H9 (cell line): ENCODE results near the gene ABCG1. TPM values are rescaled to one million over a fixed set of nuclear protein-coding genes. Genes with fewer than 3 reads are reported as not detected.

Source experiments
- DNase-seq: peaks from one replicate; pipeline ENCODE4 v3.0.0-alpha.2; 2017
- H2AFZ ChIP-seq: one replicate; pipeline ENCODE4 v1.6.1; 2013; ENCODE audit warnings: mild to moderate bottlenecking, low read length, control low read depth, moderate library complexity
- H2AK5ac ChIP-seq: 2 replicates; pipeline ENCODE4 v1.6.1; 2013; ENCODE audit warnings: low read length, control low read depth, mixed read lengths; ENCODE audit not compliant: insufficient read length
- H2BK120ac ChIP-seq: one replicate; pipeline ENCODE4 v1.6.1; 2013; ENCODE audit warnings: low read depth, mild to moderate bottlenecking, low read length, control low read depth, inconsistent platforms; ENCODE audit not compliant: poor library complexity, severe bottlenecking
- H2BK12ac ChIP-seq: 2 replicates; pipeline ENCODE4 v1.6.1; 2013; ENCODE audit warnings: low read length, control low read depth, mixed read lengths, low read depth; ENCODE audit not compliant: insufficient read length
- H2BK15ac ChIP-seq: 2 replicates; pipeline ENCODE4 v1.6.1; 2013; ENCODE audit warnings: low read depth, low read length, control low read depth
- H2BK20ac ChIP-seq: one replicate; pipeline ENCODE4 v1.6.1; 2013; ENCODE audit warnings: low read depth, mild to moderate bottlenecking, low read length, control low read depth, inconsistent platforms; ENCODE audit not compliant: poor library complexity, severe bottlenecking
- H2BK5ac ChIP-seq: 2 replicates; pipeline ENCODE4 v1.6.1; 2013; ENCODE audit warnings: low read length, control low read depth, mixed read lengths; ENCODE audit not compliant: insufficient read length
- H3K14ac ChIP-seq: 2 replicates; pipeline ENCODE4 v1.6.1; 2013; ENCODE audit warnings: low read length, control low read depth; ENCODE audit not compliant: insufficient read depth
- H3K18ac ChIP-seq: 2 replicates; pipeline ENCODE4 v1.6.1; 2013; ENCODE audit warnings: low read depth, mild to moderate bottlenecking, mixed read lengths, low read length, control low read depth; ENCODE audit not compliant: insufficient read length
- H3K23ac ChIP-seq: 2 replicates; pipeline ENCODE4 v1.6.1; 2013; ENCODE audit warnings: low read length, control low read depth, mixed read lengths, low read depth; ENCODE audit not compliant: insufficient read length
- H3K23me2 ChIP-seq: 2 replicates; pipeline ENCODE4 v1.6.1; 2013; ENCODE audit warnings: low read depth, mild to moderate bottlenecking, mixed read lengths, low read length, control low read depth; ENCODE audit not compliant: insufficient read length, poor library complexity, severe bottlenecking
- H3K27ac ChIP-seq: 2 replicates; pipeline ENCODE4 v1.5.1; 2013; ENCODE audit warnings: low read length, control low read depth, mixed read lengths, low read depth; ENCODE audit not compliant: insufficient read length
- H3K27me3 ChIP-seq: 2 replicates; pipeline ENCODE4 v1.6.1; 2013; ENCODE audit warnings: low read length, control low read depth, inconsistent platforms; ENCODE audit not compliant: insufficient read depth
- H3K4ac ChIP-seq: 2 replicates; pipeline ENCODE4 v1.6.1; 2013; ENCODE audit warnings: low read depth, mild to moderate bottlenecking, control low read depth, inconsistent platforms, low read length, moderate library complexity
- H3K4me1 ChIP-seq: 2 replicates; pipeline ENCODE4 v1.6.1; 2013; ENCODE audit warnings: low read length, control low read depth, inconsistent platforms; ENCODE audit not compliant: insufficient read depth
- H3K4me2 ChIP-seq: 2 replicates; pipeline ENCODE4 v1.6.1; 2013; ENCODE audit warnings: low read length, control low read depth, mixed read lengths; ENCODE audit not compliant: insufficient read length, insufficient read depth
- H3K56ac ChIP-seq: 2 replicates; pipeline ENCODE4 v1.6.1; 2013; ENCODE audit warnings: low read depth, mild to moderate bottlenecking, mixed read lengths, low read length, control low read depth; ENCODE audit not compliant: insufficient read length
- H3K79me1 ChIP-seq: 2 replicates; pipeline ENCODE4 v1.6.1; 2013; ENCODE audit warnings: low read depth, mild to moderate bottlenecking, moderate library complexity, low read length, control low read depth, inconsistent platforms; ENCODE audit not compliant: insufficient read depth, poor library complexity, severe bottlenecking
- H3K79me2 ChIP-seq: 2 replicates; pipeline ENCODE4 v1.6.1; 2013; ENCODE audit warnings: low read length, control low read depth, inconsistent platforms; ENCODE audit not compliant: insufficient read depth
- H3K9ac ChIP-seq: 2 replicates; pipeline ENCODE4 v1.6.1; 2013; ENCODE audit warnings: low read length, control low read depth, mixed read lengths; ENCODE audit not compliant: insufficient read length; ENCODE audit errors: extremely low read depth
- H3K9me3 ChIP-seq: one replicate; pipeline ENCODE4 v1.6.1; 2013; ENCODE audit warnings: low read depth, low read length, inconsistent platforms; ENCODE audit not compliant: control insufficient read depth
- H3T11ph ChIP-seq: one replicate; pipeline ENCODE4 v1.6.1; 2013; ENCODE audit warnings: mild to moderate bottlenecking, low read length, control low read depth, inconsistent platforms
- H4K20me1 ChIP-seq: one replicate; pipeline ENCODE4 v1.6.1; 2013; ENCODE audit not compliant: control insufficient read depth, insufficient read length, insufficient read depth
- H4K5ac ChIP-seq: 2 replicates; pipeline ENCODE4 v1.6.1; 2013; ENCODE audit warnings: low read depth, mild to moderate bottlenecking, mixed read lengths, low read length, control low read depth; ENCODE audit not compliant: insufficient read length
- H4K8ac ChIP-seq: replicated peaks from 2 replicates; pipeline ENCODE4 v1.6.1; 2013; ENCODE audit warnings: low read length, control low read depth, mixed read lengths, low read depth; ENCODE audit not compliant: insufficient read length
- H4K91ac ChIP-seq: 2 replicates; pipeline ENCODE4 v1.6.1; 2013; ENCODE audit warnings: low read depth, mild to moderate bottlenecking, moderate library complexity, mixed read lengths, low read length, control low read depth; ENCODE audit not compliant: insufficient read length
- H3K27ac Mint-ChIP-seq, 3 experiments: 2 replicates in 2 of 3; 3 replicates in 1 of 3; pipeline ENCODE4 v1.8.0; 2020 to 2021; ENCODE audit warnings: mixed read lengths in 3 of 3, mild to moderate bottlenecking in 1 of 3, moderate library complexity in 1 of 3
- H3K27me3 Mint-ChIP-seq: 2 replicates; pipeline ENCODE4 v1.8.0; 2021; ENCODE audit warnings: low read depth, mild to moderate bottlenecking, moderate library complexity, mixed read lengths
- H3K36me3 Mint-ChIP-seq, 3 experiments: 2 replicates in 2 of 3; 3 replicates in 1 of 3; pipeline ENCODE4 v1.8.0; 2020 to 2021; ENCODE audit warnings: low read depth in 3 of 3, mixed read lengths in 3 of 3; ENCODE audit not compliant: insufficient read depth in 1 of 3
- H3K4me1 Mint-ChIP-seq, 2 experiments: 2 replicates each; pipeline ENCODE4 v1.8.0; 2020; ENCODE audit warnings: mixed read lengths in 2 of 2
- H3K4me3 Mint-ChIP-seq, 2 experiments: 2 replicates in 1 of 2; 3 replicates in 1 of 2; pipeline ENCODE4 v1.8.0; 2020 to 2021; ENCODE audit warnings: mild to moderate bottlenecking in 2 of 2, mixed read lengths in 2 of 2, moderate library complexity in 1 of 2
- H3K9me3 Mint-ChIP-seq, 2 experiments: 2 replicates in 1 of 2; 3 replicates in 1 of 2; pipeline ENCODE4 v1.8.0; 2020; ENCODE audit warnings: mild to moderate bottlenecking in 2 of 2, mixed read lengths in 2 of 2, moderate library complexity in 1 of 2
- CTCF ChIP-seq: fragments of 200-600 bp; sonication (generic); conservative IDR thresholded peaks from 3 replicates; pipeline ENCODE4 v1.8.0; 2021; ENCODE audit warnings: antibody characterized with exemption, mild to moderate bottlenecking
- WGBS: extraction: QIAGEN DNeasy Blood & Tissue Kit; methylation state at CpG from one replicate; pipeline ENCODE4 v1.1.7; 2013; ENCODE audit warnings: missing lambda C conversion rate, low lambda C conversion rate, mixed read lengths; ENCODE audit not compliant: insufficient read length; ENCODE audit errors: extremely low coverage; 5-methylcytosine and 5-hydroxymethylcytosine counted together
- total RNA-seq: library from RNA; stranded (reverse); gene quantifications from 2 replicates; pipeline ENCODE4 v1.2.1, GENCODE V29; 2021

ABCG1 gene
- total RNA-seq, 1 experiment from 2014 or later = 0.83 TPM

- peak overlapping the region; percentile 1 for H3K14ac ChIP-seq
- no CpG with 5 or more reads among the region's 20 CpGs for WGBS
- no peaks in the 10 kb centered on the region for H3K9me3 Mint-ChIP-seq
- no peak overlapping the region for H3K27ac ChIP-seq
- no peaks in the 10 kb centered on the region for H3K36me3 Mint-ChIP-seq
- no peaks in the 10 kb centered on the region for H4K20me1 ChIP-seq
- H3K23ac ChIP-seq = no peak overlapping the region
- H2BK20ac ChIP-seq = no peak overlapping the region
- H3K4me2 ChIP-seq = no peak overlapping the region
- no peak overlapping the region for H2BK12ac ChIP-seq
- H2BK5ac ChIP-seq = no peak overlapping the region
- H2BK120ac ChIP-seq = no peak overlapping the region
- H4K5ac ChIP-seq = no peak overlapping the region
- H3K9ac ChIP-seq = no peak overlapping the region
- H3K79me1 ChIP-seq = no peaks in the 10 kb centered on the region
- no peak overlapping the region for H2AFZ ChIP-seq
- H3K9me3 ChIP-seq = no peaks in the 10 kb centered on the region
- H3K56ac ChIP-seq = no peak overlapping the region
- no peak overlapping the region for H4K91ac ChIP-seq
- H2BK15ac ChIP-seq = no peak overlapping the region
- H3K27me3 ChIP-seq = no peaks in the 10 kb centered on the region; the same call in 1 of the 2 replicates
- H3K79me2 ChIP-seq = no peaks in the 10 kb centered on the region
- peak overlapping the region; percentile 9 for H3K18ac ChIP-seq
- no peaks in the 10 kb centered on the region for H3K27me3 Mint-ChIP-seq
- H3K4ac ChIP-seq = no peak overlapping the region
- no peak for TF ChIP-seq CTCF
- no peak overlapping the region for H4K8ac ChIP-seq
- DNase-seq = no peak
- H3K23me2 ChIP-seq = no peaks in the 10 kb centered on the region
- H2AK5ac ChIP-seq = no peak overlapping the region
- H3K4me3 Mint-ChIP-seq = no peak overlapping the region
- 0 out of 7 replicates have a peak overlapping the region, but pooled peaks of 1 of the 3 experiments have one; percentile 57 for H3K27ac Mint-ChIP-seq
- no peaks in the 10 kb centered on the region for H3K4me1 ChIP-seq
- H3K4me1 Mint-ChIP-seq = peaks cover 5 to 9% of the 10 kb centered on the region in 2 experiments; a peak in 3 of 4 replicates
- H3T11ph ChIP-seq = no peak overlapping the region
Observed at GRCh38 chr21:42279341-42279871, 60.5 kb downstream of the ABCG1 start.
